Measurements from ENCODE around the gene CPA4.

The CPA4 gene

GRCh38 chr7:130371046-130371445 is 78.1 kb downstream of the CPA4 start:
- FAIRE-seq (no peak), DNase-seq (ENCODE audit: insufficient read length, low spot score) (no peak)
- no peak for TF ChIP-seq CTCF (IDR thresholded peaks at IDR 0.05; ENCODE audit: insufficient read depth, missing control alignments)

DNA sequence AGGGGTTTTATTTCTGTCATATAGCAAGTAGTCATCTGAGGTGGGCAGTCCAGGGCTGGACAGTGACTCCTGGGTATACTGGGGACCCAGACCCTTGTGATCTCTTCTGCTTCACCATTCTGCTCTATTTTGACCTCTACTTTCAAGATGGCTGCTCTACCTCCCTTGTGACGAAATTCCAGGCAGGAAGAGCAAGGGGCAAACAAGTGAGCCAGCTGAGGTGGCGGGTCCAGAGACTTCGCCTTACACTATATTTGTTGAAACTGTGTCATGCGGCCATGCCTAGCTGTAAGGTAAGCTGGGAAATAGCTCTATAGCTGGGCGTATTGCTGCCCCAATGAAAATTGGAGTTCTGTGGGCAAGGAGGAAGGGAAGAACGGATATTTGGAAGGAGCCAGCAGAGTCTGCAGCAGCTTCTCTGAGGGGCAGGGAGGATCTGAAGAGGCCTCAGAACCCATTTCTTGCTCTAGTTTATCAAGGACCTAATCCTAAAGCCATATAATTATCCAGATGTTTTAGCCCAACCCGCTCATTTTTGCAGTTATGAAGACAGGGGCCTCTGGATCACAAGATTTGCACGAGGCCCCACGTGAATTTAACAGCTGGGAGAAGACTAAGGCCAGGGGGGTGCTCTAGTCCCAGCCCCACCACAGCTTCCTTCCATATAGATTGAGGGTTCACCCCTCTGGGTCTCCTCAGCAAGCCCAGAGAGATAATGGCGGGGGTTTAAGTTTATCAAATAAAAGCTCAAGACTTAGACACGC is 79.6 kb downstream of the CPA4 start:
- no peak for TF ChIP-seq CTCF (IDR thresholded peaks at IDR 0.05; ENCODE audit: insufficient read depth, missing control alignments)
- DNase-seq (ENCODE audit: insufficient read length, low spot score) (no peak), FAIRE-seq (no peak)

All from D721Med (cell line).